Liver (tissue), 9 donors: ENCODE results near the gene CPSF4. TPM values are rescaled to one million over a fixed set of nuclear protein-coding genes. Genes with fewer than 3 reads are reported as not detected.

Experiments
- DNase-seq: peaks from one replicate; pipeline ENCODE4 v3.0.0-alpha.2; 2017; ENCODE audit warnings: low spot score
- H3K27ac ChIP-seq, 2 donors: one replicate each; pipeline ENCODE4 v1.7.0; 2013; ENCODE audit warnings: inconsistent platforms in 2 of 2, low read length in 2 of 2, control low read depth in 1 of 2, low read depth in 1 of 2, mild to moderate bottlenecking in 1 of 2
- H3K27me3 ChIP-seq, 4 donors: one replicate each; pipeline versions ENCODE4 v1.6.1 to v1.7.0; 2013; ENCODE audit warnings: low read length in 3 of 4, inconsistent platforms in 1 of 4, mild to moderate bottlenecking in 1 of 4, moderate library complexity in 1 of 4; ENCODE audit not compliant: control insufficient read depth in 4 of 4, insufficient read depth in 4 of 4
- H3K36me3 ChIP-seq, 4 donors: one replicate each; pipeline versions ENCODE4 v1.6.1 to v1.7.0; 2013; ENCODE audit warnings: low read length in 3 of 4, mild to moderate bottlenecking in 3 of 4, low read depth in 1 of 4, moderate library complexity in 1 of 4; ENCODE audit not compliant: control insufficient read depth in 4 of 4, insufficient read depth in 3 of 4
- H3K4me1 ChIP-seq, 4 donors: one replicate each; pipeline versions ENCODE4 v1.6.1 to v1.7.0; 2013; ENCODE audit warnings: low read length in 3 of 4, mild to moderate bottlenecking in 3 of 4, moderate library complexity in 1 of 4; ENCODE audit not compliant: control insufficient read depth in 4 of 4, insufficient read depth in 4 of 4
- H3K4me3 ChIP-seq, 3 donors: one replicate each; pipeline versions ENCODE4 v1.6.1 to v1.7.0; 2013; ENCODE audit warnings: low read length in 3 of 3, control low read depth in 1 of 3, low read depth in 1 of 3, mild to moderate bottlenecking in 1 of 3
- H3K9ac ChIP-seq, 2 donors: one replicate each; pipeline ENCODE4 v1.7.0; 2013; ENCODE audit warnings: low read length in 2 of 2, mild to moderate bottlenecking in 2 of 2, moderate library complexity in 2 of 2, control low read depth in 1 of 2, low read depth in 1 of 2
- H3K9me3 ChIP-seq, 4 donors: one replicate each; pipeline versions ENCODE4 v1.6.1 to v1.7.0; 2013; ENCODE audit warnings: low read length in 3 of 4; ENCODE audit not compliant: control insufficient read depth in 4 of 4
- EGR1 ChIP-seq, 2 donors: IDR thresholded peaks; 2 replicates each; pipeline ENCODE4 v1.6.1; 2016 to 2018; ENCODE audit warnings: antibody characterized with exemption in 2 of 2, low read depth in 2 of 2
- FOXA1 ChIP-seq: IDR thresholded peaks from 2 replicates; pipeline ENCODE4 v1.6.1; 2016; ENCODE audit warnings: antibody characterized with exemption
- FOXA2 ChIP-seq: IDR thresholded peaks from 2 replicates; pipeline ENCODE4 v1.6.1; 2016; ENCODE audit warnings: antibody characterized with exemption
- HNF4A ChIP-seq, 2 donors: conservative IDR thresholded peaks; 2 replicates each; pipeline ENCODE4 v1.6.1; 2016; ENCODE audit warnings: antibody characterized with exemption in 2 of 2, mild to moderate bottlenecking in 2 of 2
- HNF4G ChIP-seq: IDR thresholded peaks from 2 replicates; pipeline ENCODE4 v1.6.1; 2016; ENCODE audit warnings: antibody characterized with exemption
- JUND ChIP-seq, 2 donors: IDR thresholded peaks; 2 replicates each; pipeline ENCODE4 v1.6.1; 2016; ENCODE audit warnings: antibody characterized with exemption in 2 of 2
- NR2F2 ChIP-seq: IDR thresholded peaks from 2 replicates; pipeline ENCODE4 v1.6.1; 2016; ENCODE audit warnings: antibody characterized with exemption
- RAD21 ChIP-seq, 2 donors: IDR thresholded peaks; 2 replicates each; pipeline ENCODE4 v1.6.1; 2016; ENCODE audit warnings: antibody characterized with exemption in 2 of 2, mild to moderate bottlenecking in 2 of 2
- RXRA ChIP-seq, 2 donors: IDR thresholded peaks; 2 replicates each; pipeline ENCODE4 v1.6.1; 2017 to 2018; ENCODE audit warnings: antibody characterized with exemption in 2 of 2, mild to moderate bottlenecking in 1 of 2
- YY1 ChIP-seq: IDR thresholded peaks from 2 replicates; pipeline ENCODE4 v1.6.1; 2016; ENCODE audit warnings: antibody characterized with exemption, mild to moderate bottlenecking
- WGBS: extraction: QIAGEN DNeasy Blood & Tissue Kit; methylation state at CpG from one replicate; pipeline ENCODE4 v1.1.7; 2013; 5-methylcytosine and 5-hydroxymethylcytosine counted together
- polyA plus RNA-seq, 2 donors: library from polyadenylated mRNA; stranded (reverse) in 1 of 2; unstranded in 1 of 2; fragments of 200-250 nt in 1 of 2; fragments of >200 nt in 1 of 2; fragmentation: Nextera tagmentation in 1 of 2; extraction: Ambion mirVana in 1 of 2; gene quantifications; one replicate each; pipeline versions ENCODE4 v1.2.1 to v1.2.3, GENCODE V29; 2013 to 2015
- total RNA-seq, 2 donors: library from RNA; depleted of rRNA; stranded (reverse); fragments of >200 nt; gene quantifications; one replicate each; pipeline ENCODE4 v1.2.3, GENCODE V29; 2014
- TF ChIP-seq, protein P1 (sequence below): IDR thresholded peaks from 2 replicates; pipeline ENCODE4 v1.6.1; 2016; ENCODE audit warnings: antibody characterized with exemption
- TF ChIP-seq, protein P2 (sequence below): IDR thresholded peaks from 2 replicates; pipeline ENCODE4 v1.6.1; 2016; ENCODE audit warnings: antibody characterized with exemption
- TF ChIP-seq, protein P3 (sequence below): IDR thresholded peaks from 2 replicates; pipeline ENCODE4 v1.6.1; 2016; ENCODE audit warnings: antibody characterized with exemption
- TF ChIP-seq, protein P4 (sequence below): IDR thresholded peaks from 2 replicates; pipeline ENCODE4 v1.6.1; 2016; ENCODE audit warnings: antibody characterized with exemption, mild to moderate bottlenecking
- TF ChIP-seq, protein P5 (sequence below): fragments of 150-350 bp; IDR thresholded peaks from 2 replicates; pipeline ENCODE4 v1.5.1; 2017; ENCODE audit warnings: improper control_type of control experiment, low read depth, low read length; ENCODE audit not compliant: missing input control
- donor health status: healthy.
- donor health status: healthy.
- donor health status: healthy.
- donor health status: healthy.
- donor health status: healthy.

The CPSF4 gene
- total and polyA plus RNA-seq, 4 donors = 7.1 to 15.3 (median 10.5) TPM

DNA sequence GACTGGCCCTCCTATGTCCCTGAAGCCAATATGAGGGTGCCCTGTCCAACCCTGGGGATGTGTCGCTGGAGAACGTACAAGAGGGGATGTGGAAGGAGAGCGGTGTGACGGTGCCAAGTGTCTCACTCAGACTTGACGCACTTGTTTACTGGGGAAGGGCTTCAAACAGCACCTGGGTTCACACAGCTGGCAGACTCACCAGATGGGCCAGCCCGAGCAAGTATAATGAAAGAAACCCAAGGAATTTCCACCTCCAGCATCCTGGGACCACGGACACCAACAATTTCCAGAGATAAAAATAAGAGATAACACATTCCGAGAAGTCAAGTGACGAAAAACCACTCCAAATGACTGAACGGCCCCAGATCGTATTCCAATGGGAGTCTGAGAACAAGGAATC is 21.9 kb downstream of the CPSF4 start:
- no peak overlapping the region for H3K4me3 ChIP-seq
- H3K4me1 ChIP-seq = peaks cover 3 to 21% (median 14%) of the 10 kb centered on the region in 4 donors
- H3K36me3 ChIP-seq = peaks cover 17 to 51% (median 29%) of the 10 kb centered on the region in 4 donors
- WGBS = 94% methylated on average over 11 of the region's 11 CpGs
- no peak overlapping the region for H3K9ac ChIP-seq
- no peak for DNase-seq
- no peak overlapping the region for H3K27ac ChIP-seq
- TF ChIP-seq YY1 = no peak
- TF ChIP-seq HNF4G = no peak
- TF ChIP-seq, protein P1, sequence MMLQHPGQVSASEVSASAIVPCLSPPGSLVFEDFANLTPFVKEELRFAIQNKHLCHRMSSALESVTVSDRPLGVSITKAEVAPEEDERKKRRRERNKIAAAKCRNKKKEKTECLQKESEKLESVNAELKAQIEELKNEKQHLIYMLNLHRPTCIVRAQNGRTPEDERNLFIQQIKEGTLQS = no peak
- no peak for TF ChIP-seq JUND (IDR thresholded peaks at IDR 0.05)
- TF ChIP-seq RXRA (IDR thresholded peaks at IDR 0.05) = no peak
- TF ChIP-seq FOXA1 = no peak
- TF ChIP-seq, protein P2, sequence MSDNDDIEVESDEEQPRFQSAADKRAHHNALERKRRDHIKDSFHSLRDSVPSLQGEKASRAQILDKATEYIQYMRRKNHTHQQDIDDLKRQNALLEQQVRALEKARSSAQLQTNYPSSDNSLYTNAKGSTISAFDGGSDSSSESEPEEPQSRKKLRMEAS = no peak
- TF ChIP-seq, protein P3, sequence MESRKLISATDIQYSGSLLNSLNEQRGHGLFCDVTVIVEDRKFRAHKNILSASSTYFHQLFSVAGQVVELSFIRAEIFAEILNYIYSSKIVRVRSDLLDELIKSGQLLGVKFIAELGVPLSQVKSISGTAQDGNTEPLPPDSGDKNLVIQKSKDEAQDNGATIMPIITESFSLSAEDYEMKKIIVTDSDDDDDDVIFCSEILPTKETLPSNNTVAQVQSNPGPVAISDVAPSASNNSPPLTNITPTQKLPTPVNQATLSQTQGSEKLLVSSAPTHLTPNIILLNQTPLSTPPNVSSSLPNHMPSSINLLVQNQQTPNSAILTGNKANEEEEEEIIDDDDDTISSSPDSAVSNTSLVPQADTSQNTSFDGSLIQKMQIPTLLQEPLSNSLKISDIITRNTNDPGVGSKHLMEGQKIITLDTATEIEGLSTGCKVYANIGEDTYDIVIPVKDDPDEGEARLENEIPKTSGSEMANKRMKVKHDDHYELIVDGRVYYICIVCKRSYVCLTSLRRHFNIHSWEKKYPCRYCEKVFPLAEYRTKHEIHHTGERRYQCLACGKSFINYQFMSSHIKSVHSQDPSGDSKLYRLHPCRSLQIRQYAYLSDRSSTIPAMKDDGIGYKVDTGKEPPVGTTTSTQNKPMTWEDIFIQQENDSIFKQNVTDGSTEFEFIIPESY = no peak
- TF ChIP-seq HNF4A (conservative IDR thresholded peaks at IDR 0.05) = no peak
- TF ChIP-seq, protein P4, sequence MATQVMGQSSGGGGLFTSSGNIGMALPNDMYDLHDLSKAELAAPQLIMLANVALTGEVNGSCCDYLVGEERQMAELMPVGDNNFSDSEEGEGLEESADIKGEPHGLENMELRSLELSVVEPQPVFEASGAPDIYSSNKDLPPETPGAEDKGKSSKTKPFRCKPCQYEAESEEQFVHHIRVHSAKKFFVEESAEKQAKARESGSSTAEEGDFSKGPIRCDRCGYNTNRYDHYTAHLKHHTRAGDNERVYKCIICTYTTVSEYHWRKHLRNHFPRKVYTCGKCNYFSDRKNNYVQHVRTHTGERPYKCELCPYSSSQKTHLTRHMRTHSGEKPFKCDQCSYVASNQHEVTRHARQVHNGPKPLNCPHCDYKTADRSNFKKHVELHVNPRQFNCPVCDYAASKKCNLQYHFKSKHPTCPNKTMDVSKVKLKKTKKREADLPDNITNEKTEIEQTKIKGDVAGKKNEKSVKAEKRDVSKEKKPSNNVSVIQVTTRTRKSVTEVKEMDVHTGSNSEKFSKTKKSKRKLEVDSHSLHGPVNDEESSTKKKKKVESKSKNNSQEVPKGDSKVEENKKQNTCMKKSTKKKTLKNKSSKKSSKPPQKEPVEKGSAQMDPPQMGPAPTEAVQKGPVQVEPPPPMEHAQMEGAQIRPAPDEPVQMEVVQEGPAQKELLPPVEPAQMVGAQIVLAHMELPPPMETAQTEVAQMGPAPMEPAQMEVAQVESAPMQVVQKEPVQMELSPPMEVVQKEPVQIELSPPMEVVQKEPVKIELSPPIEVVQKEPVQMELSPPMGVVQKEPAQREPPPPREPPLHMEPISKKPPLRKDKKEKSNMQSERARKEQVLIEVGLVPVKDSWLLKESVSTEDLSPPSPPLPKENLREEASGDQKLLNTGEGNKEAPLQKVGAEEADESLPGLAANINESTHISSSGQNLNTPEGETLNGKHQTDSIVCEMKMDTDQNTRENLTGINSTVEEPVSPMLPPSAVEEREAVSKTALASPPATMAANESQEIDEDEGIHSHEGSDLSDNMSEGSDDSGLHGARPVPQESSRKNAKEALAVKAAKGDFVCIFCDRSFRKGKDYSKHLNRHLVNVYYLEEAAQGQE = no peak
- no peak for TF ChIP-seq NR2F2
- TF ChIP-seq, protein P5, sequence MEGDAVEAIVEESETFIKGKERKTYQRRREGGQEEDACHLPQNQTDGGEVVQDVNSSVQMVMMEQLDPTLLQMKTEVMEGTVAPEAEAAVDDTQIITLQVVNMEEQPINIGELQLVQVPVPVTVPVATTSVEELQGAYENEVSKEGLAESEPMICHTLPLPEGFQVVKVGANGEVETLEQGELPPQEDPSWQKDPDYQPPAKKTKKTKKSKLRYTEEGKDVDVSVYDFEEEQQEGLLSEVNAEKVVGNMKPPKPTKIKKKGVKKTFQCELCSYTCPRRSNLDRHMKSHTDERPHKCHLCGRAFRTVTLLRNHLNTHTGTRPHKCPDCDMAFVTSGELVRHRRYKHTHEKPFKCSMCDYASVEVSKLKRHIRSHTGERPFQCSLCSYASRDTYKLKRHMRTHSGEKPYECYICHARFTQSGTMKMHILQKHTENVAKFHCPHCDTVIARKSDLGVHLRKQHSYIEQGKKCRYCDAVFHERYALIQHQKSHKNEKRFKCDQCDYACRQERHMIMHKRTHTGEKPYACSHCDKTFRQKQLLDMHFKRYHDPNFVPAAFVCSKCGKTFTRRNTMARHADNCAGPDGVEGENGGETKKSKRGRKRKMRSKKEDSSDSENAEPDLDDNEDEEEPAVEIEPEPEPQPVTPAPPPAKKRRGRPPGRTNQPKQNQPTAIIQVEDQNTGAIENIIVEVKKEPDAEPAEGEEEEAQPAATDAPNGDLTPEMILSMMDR = no peak
- H3K27me3 ChIP-seq = no peaks in the 10 kb centered on the region
- no peaks in the 10 kb centered on the region for H3K9me3 ChIP-seq

DNA sequence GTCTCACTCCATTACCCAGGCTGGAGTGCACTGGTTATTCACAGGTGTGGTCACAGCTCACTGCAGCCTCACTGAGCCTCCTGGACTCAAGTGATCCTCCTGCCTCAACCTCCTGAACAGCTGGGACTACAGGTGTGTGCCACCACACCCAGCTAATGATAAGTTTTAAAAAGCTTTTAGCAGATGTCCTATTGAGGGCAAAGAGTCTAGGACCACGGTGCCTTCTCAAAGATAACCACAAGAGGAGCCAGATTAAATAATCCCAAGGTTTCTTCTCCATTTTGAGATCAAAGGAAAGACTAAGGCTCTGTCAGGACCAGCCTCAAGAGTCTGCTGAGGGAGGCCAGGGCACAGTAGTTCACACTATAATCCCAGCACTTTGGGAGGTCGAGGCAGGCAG is 22.5 kb downstream of the CPSF4 start:
- no peak overlapping the region for H3K4me3 ChIP-seq
- no peak overlapping the region for H3K27ac ChIP-seq
- H3K36me3 ChIP-seq = peaks cover 14 to 46% (median 25%) of the 10 kb centered on the region in 4 donors
- no peaks in the 10 kb centered on the region for H3K9me3 ChIP-seq
- no peak for DNase-seq
- no peak overlapping the region for H3K9ac ChIP-seq
- peaks cover 3 to 22% (median 14%) of the 10 kb centered on the region in 4 donors for H3K4me1 ChIP-seq
- H3K27me3 ChIP-seq = no peaks in the 10 kb centered on the region
- TF ChIP-seq, protein P5 = no peak
- TF ChIP-seq RAD21 (IDR thresholded peaks at IDR 0.05) = no peak
- no peak for TF ChIP-seq HNF4G
- no peak for TF ChIP-seq YY1
- TF ChIP-seq HNF4A (conservative IDR thresholded peaks at IDR 0.05) = no peak
- no peak for TF ChIP-seq EGR1 (IDR thresholded peaks at IDR 0.05; ENCODE audit: low read depth in 2 of 2)
- no peak for TF ChIP-seq NR2F2
- TF ChIP-seq, protein P3 = no peak
- TF ChIP-seq FOXA2 = no peak
- no peak for TF ChIP-seq RXRA (IDR thresholded peaks at IDR 0.05)
- no peak for TF ChIP-seq FOXA1
- WGBS = 97% methylated on average over 2 of the region's 2 CpGs
